CD4-positive, alpha-beta T cell treated with Interleukin-17A for 1 hour (primary cell): ENCODE results near the gene CD63.

Source experiments
- DNase-seq: peaks from one replicate; pipeline ENCODE4 v3.0.0-alpha.2; 2020

Gene CD63

DNA sequence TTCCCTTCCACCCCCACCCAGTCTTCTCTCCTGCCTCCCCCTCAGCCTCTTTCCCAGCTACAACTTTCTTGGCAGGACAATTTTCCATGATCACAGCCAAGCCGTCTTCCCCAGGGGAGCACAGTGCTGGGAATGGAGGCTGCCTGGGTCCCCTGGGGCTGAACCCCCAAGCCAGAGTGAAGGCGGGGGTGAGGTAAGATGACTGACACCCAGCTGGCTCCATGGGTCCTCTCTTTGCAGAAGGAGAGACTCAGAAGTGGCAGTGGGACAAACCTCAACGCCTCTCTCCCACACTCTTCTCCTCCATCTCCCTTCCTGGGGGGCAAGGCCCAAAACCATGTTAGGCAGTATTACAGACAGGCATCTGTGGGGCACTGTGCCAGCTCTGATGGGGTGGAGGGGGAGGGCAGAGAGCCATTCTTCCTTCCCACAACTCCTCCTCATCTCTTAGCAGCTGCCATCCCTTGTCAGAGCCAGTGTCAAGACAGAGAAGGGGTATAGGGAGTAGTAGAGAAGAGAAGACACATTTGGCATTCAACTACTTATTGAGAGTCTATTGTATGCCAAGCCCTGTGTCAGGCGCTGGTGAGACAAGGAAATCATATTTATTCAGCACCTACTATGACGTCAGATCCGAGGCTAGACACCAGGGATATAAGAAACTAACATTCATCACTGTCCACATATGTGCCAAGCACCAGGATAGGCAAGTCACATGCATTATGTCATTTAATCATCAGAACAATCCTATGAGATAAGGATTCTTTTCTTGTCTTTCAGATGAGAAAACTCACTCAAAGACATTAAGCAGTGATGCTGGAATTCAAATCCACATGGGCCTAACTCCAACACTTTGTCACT, 24.7 kb downstream of the CD63 start:
- DNase-seq: no peak

DNA sequence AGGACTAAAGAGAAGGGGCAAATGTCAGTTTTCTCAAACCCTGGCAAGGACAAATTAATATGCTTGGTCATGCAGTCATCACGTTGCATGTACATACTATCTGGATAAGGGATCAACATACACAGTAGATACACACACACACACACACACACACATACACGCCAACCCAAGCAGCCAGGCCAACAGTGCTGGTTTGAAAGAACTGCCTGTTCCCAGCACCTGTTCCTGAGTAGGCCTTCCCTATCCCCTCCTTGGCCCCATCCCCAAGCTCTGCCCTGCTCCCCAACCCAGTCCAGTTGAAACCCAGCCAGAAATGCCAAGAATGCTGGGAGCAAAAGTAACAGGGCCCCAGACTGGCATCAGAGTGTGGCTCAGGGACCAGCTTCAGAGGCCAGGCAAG, 25.5 kb downstream of the CD63 start:
- DNase-seq: no peak

DNA sequence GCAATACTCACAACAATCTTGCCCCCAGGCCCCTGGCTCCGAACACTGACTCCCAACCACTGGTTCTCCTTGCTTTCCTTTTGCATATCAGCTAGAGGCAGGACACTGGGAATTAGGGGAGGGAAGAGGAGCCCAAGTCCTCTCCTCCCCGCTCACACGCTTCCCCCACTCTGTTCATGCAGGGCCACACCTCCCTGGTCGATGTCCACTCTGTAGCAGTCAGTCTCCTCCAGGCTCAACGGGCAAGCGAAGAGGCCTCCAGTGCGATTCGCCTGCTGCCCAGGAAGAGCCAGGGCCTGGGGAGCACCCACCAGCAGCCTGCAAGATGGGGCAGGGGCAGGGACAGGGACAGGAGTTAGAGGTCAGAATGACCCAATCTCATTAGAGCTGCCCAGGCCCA, 25.9 kb downstream of the CD63 start:
- no peak for DNase-seq

DNA sequence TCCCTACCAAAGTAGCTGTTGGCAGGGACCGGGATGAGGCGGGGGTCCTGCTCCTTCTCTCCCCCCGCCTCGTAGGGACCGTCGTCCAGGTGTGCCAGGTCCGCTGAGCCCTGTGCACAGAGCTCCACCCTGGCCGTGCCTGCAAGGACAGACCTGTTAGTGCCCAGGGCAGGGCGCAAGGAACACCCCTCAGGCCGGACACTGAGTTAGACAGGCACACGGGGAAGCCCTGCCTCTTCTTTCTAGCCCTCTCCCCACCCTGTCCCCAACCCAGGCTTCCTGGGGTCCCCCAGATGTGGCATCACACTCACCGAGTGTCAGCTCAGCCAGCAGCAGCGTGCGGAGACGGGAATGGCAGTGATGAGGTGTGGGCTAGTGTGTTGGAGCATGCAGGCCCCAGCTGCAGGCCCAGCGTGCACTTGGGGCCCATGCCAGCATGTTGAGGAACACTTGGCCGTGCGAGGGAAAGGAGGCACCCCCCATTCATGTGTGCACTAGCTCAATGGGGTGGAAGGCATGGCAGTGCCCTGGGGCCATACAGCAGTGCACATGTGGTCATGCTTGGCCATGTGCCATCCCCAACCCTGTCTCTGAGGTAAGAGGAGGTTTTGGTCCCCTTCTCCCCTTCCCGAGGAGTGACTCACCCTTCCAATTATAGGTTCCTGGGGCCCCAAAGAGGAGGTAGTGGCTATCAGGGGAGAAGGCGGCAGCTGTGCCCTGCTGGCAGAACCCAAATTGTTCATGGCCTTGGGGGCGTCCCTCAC, 28.4 kb downstream of the CD63 start:
- no peak for DNase-seq

DNA sequence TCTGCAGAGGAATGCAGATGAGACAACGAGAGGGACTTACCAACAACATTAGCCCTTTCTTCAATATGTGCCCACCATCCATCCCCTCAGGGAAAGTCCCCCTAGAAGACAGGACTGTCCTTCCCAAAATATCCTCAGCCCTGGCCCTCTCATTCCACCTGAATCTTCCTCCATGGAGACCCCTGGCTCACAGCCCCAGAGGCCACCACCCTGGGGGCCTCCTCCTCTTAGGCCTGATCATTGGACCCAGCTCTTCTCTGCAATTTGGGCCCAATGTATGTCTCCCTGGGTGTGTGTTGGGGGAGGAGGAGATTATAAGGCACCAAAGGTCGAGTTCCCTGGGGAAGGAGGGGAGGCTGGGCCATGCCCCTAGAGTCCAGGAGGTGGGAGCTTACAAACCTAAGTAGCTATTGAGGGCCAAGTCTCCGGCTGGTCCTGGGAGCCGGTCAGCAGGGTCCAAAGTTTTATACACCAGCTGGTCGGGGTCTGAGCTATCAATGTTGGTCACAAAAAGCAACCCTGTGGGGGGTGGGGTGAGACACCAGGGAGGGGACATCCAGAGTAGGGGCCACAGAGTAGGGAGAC, 29.2 kb downstream of the CD63 start:
- DNase-seq: no peak

DNA sequence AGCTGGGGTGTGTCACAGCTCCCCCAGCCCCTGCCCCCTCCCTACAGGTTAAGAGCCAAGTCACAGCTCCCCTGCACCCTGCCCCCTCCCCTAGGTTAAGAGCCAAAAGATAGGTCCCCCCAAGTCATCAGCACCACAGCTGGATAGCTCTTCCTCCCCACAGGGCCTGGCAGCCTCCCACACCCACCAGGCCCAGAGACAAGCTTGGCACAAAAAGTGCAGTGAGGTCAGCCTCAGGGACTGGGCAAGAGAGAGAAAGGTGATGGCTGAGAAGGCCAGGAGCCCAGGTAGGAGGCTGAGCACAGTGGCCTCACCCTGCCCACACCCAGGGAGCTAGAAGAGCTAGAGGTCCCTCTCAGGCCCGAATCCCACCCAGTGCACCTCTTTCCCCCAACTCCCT, 29.8 kb downstream of the CD63 start:
- DNase-seq: no peak

DNA sequence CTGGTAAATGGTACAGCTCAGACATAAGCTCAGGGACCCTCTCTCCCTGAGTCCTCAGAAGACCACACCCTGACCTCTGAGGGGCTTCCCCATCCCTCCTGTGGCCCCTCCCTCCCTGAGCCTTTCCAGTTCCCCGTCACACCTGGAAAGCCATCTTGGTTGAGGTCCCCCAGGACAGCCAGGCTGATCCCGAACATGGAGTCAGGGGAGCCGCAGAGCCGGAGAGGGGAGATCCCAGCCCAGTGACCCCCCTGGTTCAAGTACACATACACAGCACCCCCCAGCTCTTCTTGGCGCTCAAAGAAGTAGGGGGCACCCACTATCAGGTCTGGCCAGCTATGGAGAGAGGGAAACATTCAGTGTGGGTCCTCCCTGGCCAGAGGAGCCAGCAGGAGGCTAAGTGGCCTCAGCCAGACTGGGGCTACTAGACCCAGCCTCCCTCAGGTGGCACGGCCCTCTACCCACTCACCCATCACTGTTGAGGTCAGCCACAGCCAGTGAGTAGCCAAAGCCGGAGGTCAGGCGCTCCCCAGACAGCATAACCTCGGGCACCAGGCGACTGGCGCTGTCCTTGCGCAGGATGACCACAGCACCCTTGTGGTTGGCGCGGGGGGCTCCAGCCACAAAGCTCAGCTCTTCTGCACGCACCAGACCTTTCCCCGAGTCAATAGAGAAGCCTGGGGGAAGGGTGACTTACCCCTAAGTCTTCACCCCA, 30.4 kb downstream of the CD63 start:
- DNase-seq: no peak

DNA sequence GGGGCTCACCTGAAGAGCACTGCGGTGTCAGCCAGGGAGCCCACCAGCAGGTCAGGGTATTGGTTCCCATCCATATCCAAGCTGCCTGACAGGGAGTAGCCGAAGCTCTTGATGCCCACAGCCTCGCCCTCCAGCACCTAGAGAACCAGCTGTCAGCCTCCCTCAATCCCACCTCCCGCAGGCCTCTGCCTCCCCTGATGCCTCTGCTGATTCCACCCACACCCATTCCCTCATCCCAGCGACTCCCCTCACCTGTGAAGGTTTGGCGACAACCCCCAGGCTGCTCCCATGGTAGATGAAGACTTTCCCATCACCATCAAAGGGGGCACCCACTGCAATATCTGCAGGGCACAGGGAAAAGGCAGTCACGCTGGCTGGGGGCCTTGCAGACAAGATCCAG, 31.1 kb downstream of the CD63 start:
- no peak for DNase-seq

DNA sequence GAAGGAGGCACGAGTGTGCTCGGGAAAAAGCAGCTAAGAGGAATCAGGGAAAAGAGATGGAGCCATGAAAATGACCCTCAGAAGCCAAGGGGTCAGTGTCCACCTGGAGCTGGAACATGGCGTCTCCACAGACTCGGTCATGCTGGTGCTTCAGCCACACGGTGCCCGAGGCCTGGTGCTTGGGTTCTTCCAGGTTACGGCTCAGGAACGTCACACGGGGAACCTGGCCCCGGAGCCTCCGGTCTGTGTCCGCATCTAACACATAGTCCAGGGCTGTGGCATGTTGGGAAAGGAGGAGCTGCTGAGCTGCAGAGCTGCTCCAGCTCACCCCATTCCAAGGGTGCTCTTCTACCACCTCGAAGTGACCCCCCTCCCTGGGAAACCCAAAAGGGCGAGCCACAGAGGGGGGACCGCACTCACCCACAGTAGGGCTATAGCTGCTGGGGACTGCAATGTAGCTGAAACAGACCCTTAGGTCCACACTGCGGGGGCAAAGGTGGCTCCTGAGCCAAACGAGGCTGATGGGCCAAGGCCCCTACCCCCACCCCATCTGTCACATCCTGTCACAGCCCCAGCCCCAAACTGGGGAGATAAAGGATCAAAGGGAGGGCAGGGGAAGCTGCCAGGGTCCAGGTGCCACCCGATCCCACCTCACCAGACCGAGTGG, 31.9 kb downstream of the CD63 start:
- no peak for DNase-seq

DNA sequence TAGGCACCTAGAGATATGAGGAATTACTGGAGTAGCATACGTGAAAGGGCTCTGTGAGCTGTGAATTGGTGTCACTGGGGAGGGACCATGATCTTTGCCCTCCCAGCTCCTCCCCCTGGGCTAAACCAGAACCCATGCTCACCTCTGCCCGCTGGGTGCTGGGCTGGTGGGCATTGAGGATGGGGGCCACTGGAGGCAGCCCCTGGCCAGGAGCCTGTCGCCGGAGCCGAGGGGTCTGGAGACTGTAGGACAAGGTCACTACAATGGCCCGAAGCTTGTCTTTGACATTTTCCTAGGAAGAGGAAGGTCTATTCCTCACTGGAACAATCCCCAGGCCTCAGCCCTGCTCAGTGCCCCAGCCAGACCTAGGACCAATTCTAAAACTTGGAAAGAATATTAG, 32.7 kb downstream of the CD63 start:
- DNase-seq: no peak

DNA sequence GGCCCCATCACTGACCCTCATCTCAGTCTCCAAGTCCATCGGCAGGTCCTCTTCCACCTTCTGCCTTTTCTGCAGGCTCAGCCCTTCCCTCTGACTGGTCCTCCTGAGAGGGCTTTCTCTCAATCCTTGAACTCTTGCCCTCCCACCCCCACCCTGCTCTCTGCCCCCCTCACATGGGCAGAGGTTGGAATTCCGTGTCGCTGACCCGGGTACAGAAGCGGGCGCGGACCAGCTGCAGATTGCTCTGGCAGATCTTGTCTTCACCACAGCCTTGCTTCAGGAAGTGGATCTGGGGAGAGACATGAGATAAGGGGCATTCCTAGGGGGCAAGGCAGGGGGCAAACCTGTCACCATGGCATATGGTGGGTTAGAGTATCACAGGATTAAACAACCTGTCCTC, 33.5 kb downstream of the CD63 start:
- no peak for DNase-seq

DNA sequence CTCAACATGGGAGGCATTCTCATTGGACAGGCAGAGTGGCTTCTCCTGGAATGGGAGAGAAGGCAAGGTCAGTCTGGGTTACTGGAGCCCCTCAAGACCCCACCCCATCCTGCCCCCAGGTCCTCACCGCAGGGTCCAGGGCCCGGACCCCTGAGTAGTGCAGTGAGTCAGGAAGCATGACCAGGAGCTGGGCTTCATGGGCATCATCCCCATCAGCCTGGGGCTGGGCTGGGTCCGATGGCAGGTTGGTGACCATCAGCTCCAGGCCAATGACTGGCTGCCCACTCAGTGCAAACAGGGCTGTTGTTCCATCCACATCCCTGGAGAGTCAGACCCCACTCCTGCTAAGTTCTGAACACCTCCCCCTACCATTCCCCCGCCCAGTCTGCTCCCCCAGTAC, 34.2 kb downstream of the CD63 start:
- DNase-seq: no peak

DNA sequence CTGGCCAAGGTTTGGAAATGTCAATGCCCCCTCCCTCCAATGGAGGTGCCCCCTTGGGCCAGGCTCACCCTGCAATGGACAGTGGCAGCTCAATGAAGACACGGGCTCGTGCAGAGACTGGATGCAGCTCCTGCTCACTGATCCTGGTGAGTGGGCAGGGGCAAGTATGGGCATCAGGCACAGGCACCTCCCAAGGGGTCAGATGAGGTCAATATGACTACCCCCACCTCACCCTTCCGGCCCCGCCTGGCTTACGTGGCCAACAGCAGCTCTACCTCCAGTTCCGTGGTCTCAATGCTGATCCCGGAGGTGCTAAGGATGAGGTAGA, 34.7 kb downstream of the CD63 start:
- no peak for DNase-seq

DNA sequence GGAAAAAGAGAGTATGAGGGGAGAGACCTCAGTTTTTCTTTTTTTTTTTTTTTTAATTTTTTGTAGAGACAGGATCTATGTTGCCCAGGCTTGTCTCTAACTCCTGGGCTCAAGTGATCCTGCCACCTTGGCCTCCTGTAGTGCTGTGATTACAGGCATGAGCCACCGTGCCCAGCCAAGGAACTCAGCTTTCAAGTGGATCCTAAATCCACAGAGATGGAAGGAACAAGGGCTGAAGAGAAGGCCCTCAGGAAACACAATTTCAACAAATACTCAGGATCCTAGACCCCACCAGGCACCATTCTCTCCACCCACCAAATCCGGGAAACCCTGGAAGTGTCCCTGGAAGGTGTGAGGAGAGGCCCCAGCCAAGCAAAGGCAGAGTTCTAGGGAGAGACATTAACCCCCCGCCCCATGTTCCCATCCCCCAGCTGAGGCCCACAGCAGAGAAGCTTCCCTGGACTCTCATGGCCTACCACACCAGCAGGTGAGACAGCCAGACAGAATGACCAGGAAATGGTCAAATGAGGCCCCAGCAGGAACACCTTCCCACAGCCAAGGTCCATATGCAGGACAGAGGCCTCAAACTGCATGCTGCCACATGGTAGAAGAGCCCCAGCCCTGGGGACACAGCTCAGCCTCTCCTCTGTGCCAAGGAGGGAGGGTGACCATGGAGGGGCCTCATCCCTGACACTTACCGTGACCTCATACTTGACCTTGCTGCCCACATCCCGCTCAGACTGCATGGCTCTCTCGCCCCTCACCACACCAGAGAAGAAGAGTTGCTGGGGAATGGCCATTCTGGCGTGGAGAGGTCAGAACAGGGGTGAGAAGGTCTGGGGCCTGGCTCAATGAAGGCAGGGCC, 35.3 kb downstream of the CD63 start:
- DNase-seq: no peak

DNA sequence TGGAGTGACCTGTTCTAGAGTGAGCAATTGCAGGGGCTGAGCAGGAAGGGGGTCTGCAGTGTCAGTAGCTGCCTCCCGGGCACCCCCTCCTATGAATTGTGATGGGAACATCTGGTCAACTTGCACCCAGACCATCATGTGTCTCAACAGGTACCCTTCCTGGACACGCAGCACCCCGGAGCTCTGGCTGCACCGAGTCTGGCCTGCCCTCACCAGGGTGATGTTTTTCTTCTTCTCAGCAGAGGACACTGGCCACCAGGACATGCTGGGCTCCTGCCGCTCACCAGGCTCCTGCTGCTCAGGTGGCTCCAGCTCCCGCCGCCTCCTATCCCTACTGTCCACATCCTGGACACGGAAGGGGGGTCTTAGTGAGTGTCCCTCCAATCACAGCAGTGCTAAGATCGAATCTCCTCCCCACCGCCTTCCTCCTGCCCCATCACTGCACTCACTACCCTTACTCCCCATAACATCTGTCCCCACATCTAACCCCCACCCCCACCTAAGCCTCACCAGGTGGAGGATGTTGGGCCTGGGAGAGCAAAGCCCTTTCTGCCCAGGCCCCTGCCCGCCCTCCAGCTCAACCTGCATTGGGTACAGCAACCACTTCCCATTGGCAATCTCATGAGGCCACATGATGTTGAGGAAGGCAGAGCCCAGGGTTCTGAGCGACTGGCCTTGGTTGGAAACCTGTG, 36.0 kb downstream of the CD63 start:
- no peak for DNase-seq

DNA sequence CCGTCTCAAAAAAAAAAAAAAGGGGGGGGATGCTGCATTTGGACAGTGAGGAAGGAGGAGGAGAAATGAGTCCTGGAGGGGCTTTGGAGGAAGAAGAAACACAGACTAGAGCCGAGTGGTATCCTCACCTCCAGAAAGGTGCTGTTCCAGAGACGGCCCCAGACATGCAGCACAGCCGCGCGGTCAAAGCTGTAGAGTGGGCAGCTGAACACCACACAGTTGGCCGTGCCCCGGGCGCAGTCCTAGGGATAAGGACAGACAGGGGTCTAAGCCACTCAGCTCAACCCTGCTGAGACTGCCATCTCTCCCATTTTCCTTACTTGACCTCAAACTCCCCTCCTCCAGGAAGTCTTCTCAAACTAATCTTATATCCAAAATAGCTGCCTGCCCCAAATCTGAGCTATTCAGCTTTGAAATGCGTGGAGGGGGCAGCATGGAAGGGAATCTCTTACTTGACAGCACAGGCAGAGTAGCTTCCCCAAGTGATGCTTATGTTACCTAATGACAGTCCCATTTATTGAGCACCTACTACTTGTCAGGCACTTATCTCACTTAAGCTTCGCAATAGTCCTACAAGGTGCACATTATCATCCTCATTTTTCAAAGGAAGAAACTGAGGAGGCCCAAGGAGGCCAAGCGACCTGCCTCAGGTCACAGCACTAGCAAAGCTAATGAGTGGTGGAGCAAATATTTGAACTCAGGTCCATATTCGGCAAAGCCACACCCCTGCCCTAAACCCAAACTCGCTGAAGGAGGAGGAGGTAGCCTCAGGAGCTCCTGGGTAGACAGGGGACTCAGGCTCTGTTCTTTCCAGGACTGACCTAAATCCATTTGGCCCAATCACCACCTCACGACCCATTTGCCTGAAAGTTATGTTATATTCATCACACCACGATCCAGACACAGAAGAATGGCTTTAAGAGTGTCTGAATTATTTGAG, 39.8 kb downstream of the CD63 start:
- DNase-seq: no peak

DNA sequence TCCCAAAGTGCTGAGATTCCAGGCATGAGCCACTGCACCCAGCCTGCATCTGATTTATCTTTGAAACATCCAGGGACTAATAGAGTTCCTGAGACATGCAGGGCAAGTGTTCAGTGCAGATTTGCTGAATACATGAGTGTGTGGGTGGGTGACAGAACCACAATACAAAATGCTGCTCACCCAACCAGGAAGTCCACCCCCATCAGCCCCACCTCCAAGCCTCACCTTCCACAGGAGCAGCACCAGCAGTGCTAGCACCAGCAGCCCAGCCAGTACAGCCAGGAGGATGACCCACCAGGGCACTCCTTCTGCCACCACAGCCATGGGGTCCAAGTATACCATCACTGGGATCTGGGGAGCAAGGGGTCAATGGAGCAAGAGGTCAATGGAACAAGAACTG, 41.1 kb downstream of the CD63 start:
- no peak for DNase-seq

DNA sequence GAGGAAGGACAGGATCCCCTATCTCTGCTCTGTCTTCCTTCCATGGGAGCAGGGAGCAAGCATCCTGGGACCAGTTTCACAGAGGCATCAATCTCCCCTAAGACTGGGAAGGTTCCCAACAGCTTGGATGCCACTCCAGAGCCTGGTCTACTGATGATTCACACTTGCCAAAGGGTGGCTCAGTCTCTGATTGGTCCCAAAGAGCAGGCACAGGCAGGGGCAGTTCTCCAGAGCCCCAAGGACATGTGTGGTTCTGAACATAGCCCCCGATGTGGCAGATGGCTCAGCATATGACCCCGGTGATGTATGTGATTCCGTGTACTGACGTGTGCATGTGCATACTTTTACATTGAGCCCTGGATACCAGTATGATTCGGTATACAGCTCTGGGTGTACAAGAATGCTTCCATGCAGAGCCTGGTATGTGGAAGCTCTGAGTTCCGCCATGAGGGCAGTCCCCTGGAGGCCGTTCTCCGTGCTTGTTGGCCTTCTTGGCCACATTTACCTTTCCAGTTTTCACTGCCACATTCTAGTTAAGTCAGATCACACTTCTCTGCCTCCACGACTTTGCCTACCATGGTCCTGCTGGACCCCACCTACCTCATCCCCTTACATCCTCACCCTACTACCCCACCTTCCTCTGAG, 42.3 kb downstream of the CD63 start:
- DNase-seq: no peak

DNA sequence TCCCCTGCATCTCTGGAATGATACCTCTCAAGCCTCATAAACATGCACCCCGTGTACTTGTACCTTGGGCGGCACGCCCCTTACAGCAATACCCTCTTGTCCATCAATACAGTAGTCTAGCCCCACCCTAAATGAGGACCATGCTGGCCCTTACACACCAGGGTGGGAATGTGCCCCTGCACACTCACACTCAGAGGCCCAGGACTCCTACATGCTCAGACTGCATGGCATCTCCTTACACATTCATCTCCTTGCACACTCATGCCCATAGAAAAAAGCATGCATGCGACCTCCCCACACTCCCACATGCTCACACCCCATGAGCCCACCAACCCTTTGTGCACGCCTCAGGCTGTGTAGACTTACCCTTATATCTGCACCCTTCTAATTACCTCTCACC, 43.1 kb downstream of the CD63 start:
- no peak for DNase-seq
